OCI-LY7 (cell line): ENCODE measurements around the gene HSPA4L.

Experiments
- EZH2phosphoT487 ChIP-seq: fragments of 200-600 bp; sonication (generic); IDR thresholded peaks from 2 replicates; pipeline ENCODE4 v1.6.1; 2018; ENCODE audit warnings: low read depth, borderline replicate concordance, mild to moderate bottlenecking, mixed run types, antibody characterized with exemption, low read length, moderate library complexity, mixed read lengths
- TF ChIP-seq, protein P1 (sequence below): fragments of 200-600 bp; sonication (generic); conservative IDR thresholded peaks from 2 replicates; pipeline ENCODE4 v1.5.1; 2014; ENCODE audit warnings: mild to moderate bottlenecking, antibody characterized with exemption, low read length, moderate library complexity, mixed read lengths

DNA sequence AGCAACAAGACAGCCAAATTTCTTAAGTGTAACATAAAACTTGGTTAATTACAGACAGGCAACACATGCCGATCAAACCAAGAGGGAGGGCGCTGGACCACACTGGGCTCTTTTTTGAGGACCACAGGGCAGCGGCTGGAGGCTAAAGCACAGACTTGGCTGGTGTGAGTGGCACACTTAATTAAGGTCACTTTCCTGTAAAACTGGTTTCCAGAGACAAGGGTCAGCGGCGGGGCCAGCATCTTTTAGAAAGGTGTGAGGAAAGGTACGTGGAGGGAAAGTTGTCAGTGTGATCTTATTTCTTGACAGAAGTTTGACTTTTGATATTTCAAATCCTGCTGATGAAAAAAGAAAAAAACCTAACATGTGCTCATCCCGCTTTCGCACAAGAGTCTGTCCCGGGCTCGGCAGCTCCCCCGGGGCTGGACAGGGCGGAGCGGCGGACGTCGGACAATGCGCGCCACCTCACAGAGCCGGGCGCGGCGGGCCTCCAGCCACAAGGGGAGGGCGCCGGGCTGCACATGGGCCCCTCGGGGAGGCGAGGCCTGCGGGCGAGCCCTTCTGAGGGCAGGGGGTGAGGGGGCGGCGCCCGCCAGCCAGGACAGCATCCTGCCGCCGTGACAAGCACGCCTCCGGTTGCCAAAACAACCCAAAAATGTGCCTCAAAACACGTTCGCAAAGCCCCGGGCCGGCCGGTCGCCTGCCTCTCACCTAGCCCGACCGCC lies 660 bp upstream of the HSPA4L start:
- TF ChIP-seq, protein P1, sequence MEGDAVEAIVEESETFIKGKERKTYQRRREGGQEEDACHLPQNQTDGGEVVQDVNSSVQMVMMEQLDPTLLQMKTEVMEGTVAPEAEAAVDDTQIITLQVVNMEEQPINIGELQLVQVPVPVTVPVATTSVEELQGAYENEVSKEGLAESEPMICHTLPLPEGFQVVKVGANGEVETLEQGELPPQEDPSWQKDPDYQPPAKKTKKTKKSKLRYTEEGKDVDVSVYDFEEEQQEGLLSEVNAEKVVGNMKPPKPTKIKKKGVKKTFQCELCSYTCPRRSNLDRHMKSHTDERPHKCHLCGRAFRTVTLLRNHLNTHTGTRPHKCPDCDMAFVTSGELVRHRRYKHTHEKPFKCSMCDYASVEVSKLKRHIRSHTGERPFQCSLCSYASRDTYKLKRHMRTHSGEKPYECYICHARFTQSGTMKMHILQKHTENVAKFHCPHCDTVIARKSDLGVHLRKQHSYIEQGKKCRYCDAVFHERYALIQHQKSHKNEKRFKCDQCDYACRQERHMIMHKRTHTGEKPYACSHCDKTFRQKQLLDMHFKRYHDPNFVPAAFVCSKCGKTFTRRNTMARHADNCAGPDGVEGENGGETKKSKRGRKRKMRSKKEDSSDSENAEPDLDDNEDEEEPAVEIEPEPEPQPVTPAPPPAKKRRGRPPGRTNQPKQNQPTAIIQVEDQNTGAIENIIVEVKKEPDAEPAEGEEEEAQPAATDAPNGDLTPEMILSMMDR, result no peak
- TF ChIP-seq EZH2phosphoT487, result no peak
